Measurements from ENCODE around the gene PPM1E. TPM values are rescaled to one million over a fixed set of nuclear protein-coding genes. Genes with fewer than 3 reads are reported as not detected.

PPM1E gene
- polyA plus RNA-seq, 1 donor from 2014 or later: 39.5 TPM

DNA sequence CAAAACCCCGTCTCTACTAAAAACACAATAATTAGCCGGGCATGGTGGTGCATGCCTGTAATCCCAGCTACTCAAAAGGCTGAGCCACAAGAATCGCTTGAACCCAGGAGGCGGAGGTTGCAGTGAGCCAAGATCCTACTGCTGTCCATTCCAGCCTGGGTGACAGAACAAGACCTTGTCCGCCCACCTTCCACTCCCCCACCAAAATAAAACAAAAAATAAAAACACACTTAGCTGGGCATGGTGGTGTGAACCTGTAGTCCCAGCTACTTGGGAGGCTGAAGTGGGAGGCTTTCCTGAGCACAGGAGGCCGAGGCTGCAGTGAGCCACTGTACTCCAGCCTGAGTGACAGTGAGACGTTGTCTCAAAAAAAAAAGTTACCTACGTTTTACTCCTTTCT is 3.2 kb downstream of the PPM1E start:
- H3F3A ChIP-seq (ENCODE audit: insufficient read depth, low read length, poor library complexity, severe bottlenecking): peaks cover 3% of the 10 kb centered on the region
- no peaks in the 10 kb centered on the region for H3K9me2 ChIP-seq (ENCODE audit: insufficient read depth, low read length)
- H3K4me3 ChIP-seq (ENCODE audit: low read length): peak overlapping the region; percentile 93
- TF ChIP-seq RAD21 (conservative IDR thresholded peaks at IDR 0.05) (no peak), REST (IDR thresholded peaks at IDR 0.05; ENCODE audit: borderline replicate concordance) (no peak), EP300 (conservative IDR thresholded peaks at IDR 0.05; ENCODE audit: poor library complexity, severe bottlenecking) (no peak), MXI1 (conservative IDR thresholded peaks at IDR 0.05; ENCODE audit: poor library complexity, severe bottlenecking) (no peak), SMC3 (conservative IDR thresholded peaks at IDR 0.05; ENCODE audit: poor library complexity) (no peak), EZH2 (IDR thresholded peaks at IDR 0.05; ENCODE audit: borderline replicate concordance, insufficient read depth, low read length, poor library complexity, severe bottlenecking) (no peak), TAF1 (IDR thresholded peaks at IDR 0.05; ENCODE audit: low read depth) (no peak), POLR2AphosphoS5 (IDR thresholded peaks at IDR 0.05) (no peak)
- H3K27me3 ChIP-seq (ENCODE audit: insufficient read depth, low read depth, low read length): no peaks in the 10 kb centered on the region
- peaks cover 47% of the 10 kb centered on the region for H3K79me2 ChIP-seq (replicated peaks; ENCODE audit: insufficient read depth, low read length)
- H3K9ac ChIP-seq (ENCODE audit: low read length): no peak overlapping the region
- peaks cover 4% of the 10 kb centered on the region for H4K20me1 ChIP-seq (ENCODE audit: insufficient read depth)
- no peaks in the 10 kb centered on the region for H3K36me3 ChIP-seq (ENCODE audit: insufficient read depth, low read length)
- H3K27ac ChIP-seq (ENCODE audit: low read length): no peak overlapping the region
- peak overlapping the region; percentile 17 for H3K4me2 ChIP-seq (ENCODE audit: low read length)
- no peak overlapping the region for H2AFZ ChIP-seq (ENCODE audit: low read depth, low read length)
- H3K9me3 ChIP-seq (ENCODE audit: low read length): no peaks in the 10 kb centered on the region

DNA sequence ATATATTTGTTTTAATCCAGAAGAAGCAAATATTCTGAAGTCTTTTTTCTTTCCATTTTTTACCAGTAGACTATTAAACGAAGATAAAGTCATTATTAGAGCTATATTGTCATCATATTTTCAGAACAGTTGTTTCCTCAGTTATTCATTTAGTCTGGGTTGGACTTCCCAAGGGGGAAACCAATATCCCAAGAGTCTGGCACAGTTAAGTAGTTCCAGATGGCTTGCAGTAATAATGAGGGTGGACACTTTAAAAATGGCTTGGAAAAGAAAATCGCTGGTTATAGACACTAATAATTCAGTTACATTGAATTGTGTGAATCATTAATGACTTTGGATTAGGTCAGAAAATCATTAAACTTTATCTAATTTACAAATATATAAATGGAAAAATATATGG is 3.9 kb downstream of the PPM1E start:
- no peaks in the 10 kb centered on the region for H3K36me3 ChIP-seq (ENCODE audit: insufficient read depth, low read length)
- H3K79me2 ChIP-seq (replicated peaks; ENCODE audit: insufficient read depth, low read length): peaks cover 52% of the 10 kb centered on the region
- no peak overlapping the region for H3K9ac ChIP-seq (ENCODE audit: low read length)
- no peaks in the 10 kb centered on the region for H3K27me3 ChIP-seq (ENCODE audit: insufficient read depth, low read depth, low read length)
- no peak for TF ChIP-seq POLR2AphosphoS5 (IDR thresholded peaks at IDR 0.05)
- no peak overlapping the region for H3K4me2 ChIP-seq (ENCODE audit: low read length)
- H3F3A ChIP-seq (ENCODE audit: insufficient read depth, low read length, poor library complexity, severe bottlenecking): peaks cover 3% of the 10 kb centered on the region
- H2AFZ ChIP-seq (ENCODE audit: low read depth, low read length): no peak overlapping the region
- H3K9me3 ChIP-seq (ENCODE audit: low read length): no peaks in the 10 kb centered on the region
- no peaks in the 10 kb centered on the region for H3K9me2 ChIP-seq (ENCODE audit: insufficient read depth, low read length)
- H4K20me1 ChIP-seq (ENCODE audit: insufficient read depth): peaks cover 4% of the 10 kb centered on the region
- peak overlapping the region; percentile 93 for H3K4me3 ChIP-seq (ENCODE audit: low read length)
- H3K27ac ChIP-seq (ENCODE audit: low read length): no peak overlapping the region

DNA sequence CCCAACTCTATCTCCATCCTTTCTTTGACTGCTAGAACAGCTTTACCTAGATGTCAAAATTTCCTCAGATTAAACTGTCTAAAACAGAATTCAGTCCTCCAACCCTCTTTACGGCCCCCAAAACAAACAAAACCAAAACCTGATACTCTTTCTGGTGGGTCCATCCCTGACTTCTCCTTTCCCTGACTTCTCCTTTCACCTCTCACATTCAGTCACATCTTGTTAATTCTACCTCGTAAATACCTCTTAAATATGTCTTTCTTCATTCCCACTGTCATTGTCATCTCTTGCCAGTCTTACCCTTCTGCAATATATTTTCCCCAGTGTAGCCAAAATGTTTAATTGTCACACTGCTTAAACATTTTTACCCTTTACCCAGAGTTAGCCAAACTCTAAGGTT is 4.6 kb downstream of the PPM1E start:
- Histone ChIP-seq H3K79me2 (replicated peaks; ENCODE audit: insufficient read depth, low read length) (peaks cover 58% of the 10 kb centered on the region), H3K4me3 (ENCODE audit: low read length) (peak overlapping the region; percentile 21), H3K4me2 (ENCODE audit: low read length) (no peak overlapping the region), H2AFZ (ENCODE audit: low read depth, low read length) (no peak overlapping the region), H3K9me3 (ENCODE audit: low read length) (no peaks in the 10 kb centered on the region), H3K9ac (ENCODE audit: low read length) (no peak overlapping the region), H3K9me2 (ENCODE audit: insufficient read depth, low read length) (no peaks in the 10 kb centered on the region), H4K20me1 (ENCODE audit: insufficient read depth) (peaks cover 4% of the 10 kb centered on the region), H3K36me3 (ENCODE audit: insufficient read depth, low read length) (no peaks in the 10 kb centered on the region), H3K27me3 (ENCODE audit: insufficient read depth, low read depth, low read length) (no peaks in the 10 kb centered on the region), H3K27ac (ENCODE audit: low read length) (no peak overlapping the region), H3F3A (ENCODE audit: insufficient read depth, low read length, poor library complexity, severe bottlenecking) (no peaks in the 10 kb centered on the region)
- TF ChIP-seq RAD21 (conservative IDR thresholded peaks at IDR 0.05) (no peak), REST (IDR thresholded peaks at IDR 0.05; ENCODE audit: borderline replicate concordance) (no peak), SMC3 (conservative IDR thresholded peaks at IDR 0.05; ENCODE audit: poor library complexity) (no peak), MXI1 (conservative IDR thresholded peaks at IDR 0.05; ENCODE audit: poor library complexity, severe bottlenecking) (no peak), POLR2AphosphoS5 (IDR thresholded peaks at IDR 0.05) (no peak), EZH2 (IDR thresholded peaks at IDR 0.05; ENCODE audit: borderline replicate concordance, insufficient read depth, low read length, poor library complexity, severe bottlenecking) (no peak), CTCF (IDR thresholded peaks at IDR 0.05; ENCODE audit: poor library complexity, severe bottlenecking) (no peak), TAF1 (IDR thresholded peaks at IDR 0.05; ENCODE audit: low read depth) (no peak), EP300 (conservative IDR thresholded peaks at IDR 0.05; ENCODE audit: poor library complexity, severe bottlenecking) (no peak)
